K562 (cell line): ENCODE results near the gene MBNL1. TPM values are rescaled to one million over a fixed set of nuclear protein-coding genes. Genes with fewer than 3 reads are reported as not detected.

ENCODE experiments used
- CBX5 ChIP-seq: IDR thresholded peaks from 2 replicates; pipeline ENCODE4 v1.6.1; 2014; ENCODE audit warnings: low read depth, borderline replicate concordance
- DMBX1 ChIP-seq: fragments of 250-450 bp; sonication (Bioruptor Pico); IDR thresholded peaks from 2 replicates; pipeline ENCODE4 v1.8.0; 2022; ENCODE audit warnings: inconsistent platforms, mild to moderate bottlenecking, moderate library complexity, borderline replicate concordance
- EP300 ChIP-seq: IDR thresholded peaks from 2 replicates; pipeline ENCODE4 v1.6.1; 2012; ENCODE audit warnings: low read length, improper control_type of control experiment
- ESRRA ChIP-seq: fragments of 450-650 bp; IDR thresholded peaks from 2 replicates; pipeline ENCODE4 v1.6.1; 2014; ENCODE audit warnings: low read depth, mild to moderate bottlenecking, moderate library complexity, borderline replicate concordance
- ETV6 ChIP-seq, 3 experiments: fragments of 150-350 bp in 1 of 3; sonication (generic) in 1 of 3; formaldehyde crosslinking in 1 of 3; IDR thresholded peaks; 2 replicates each; pipeline versions ENCODE4 v1.6.1 to v1.8.0; 2014 to 2022; ENCODE audit warnings: borderline replicate concordance in 2 of 3, low read depth in 2 of 3, antibody characterized with exemption in 1 of 3, low read length in 1 of 3, mild to moderate bottlenecking in 1 of 3, missing genetic modification reagents in 1 of 3
- FOXK2 ChIP-seq, 2 experiments: fragments of 450-650 bp; IDR thresholded peaks in 1 of 2; conservative IDR thresholded peaks in 1 of 2; 2 replicates each; pipeline ENCODE4 v1.6.1; 2016; ENCODE audit warnings: low read depth in 2 of 2, mild to moderate bottlenecking in 1 of 2
- GATAD2A ChIP-seq: fragments of 450-650 bp; IDR thresholded peaks from 2 replicates; pipeline ENCODE4 v1.6.1; 2017
- KDM1A ChIP-seq, 2 experiments: fragments of 450-650 bp; IDR thresholded peaks; 2 replicates each; pipeline ENCODE4 v1.6.1; 2016; ENCODE audit warnings: mild to moderate bottlenecking in 2 of 2
- NBN ChIP-seq: fragments of 450-650 bp; IDR thresholded peaks from 2 replicates; pipeline ENCODE4 v1.6.1; 2016; ENCODE audit warnings: low read depth, mild to moderate bottlenecking
- NCOA6 ChIP-seq: fragments of 450-650 bp; IDR thresholded peaks from 2 replicates; pipeline ENCODE4 v1.6.1; 2017; ENCODE audit warnings: mild to moderate bottlenecking
- NR2C1 ChIP-seq, 2 experiments: fragments of 450-650 bp; IDR thresholded peaks; 2 replicates each; pipeline ENCODE4 v1.6.1; 2017; ENCODE audit warnings: mild to moderate bottlenecking in 2 of 2, antibody characterized with exemption in 1 of 2, inconsistent platforms in 1 of 2, missing compliant biosample characterization in 1 of 2, missing genetic modification characterization in 1 of 2
- PHB2 ChIP-seq: fragments of 450-650 bp; IDR thresholded peaks from 2 replicates; pipeline ENCODE4 v1.6.1; 2017; ENCODE audit warnings: low read depth
- PKNOX1 ChIP-seq: fragments of 450-650 bp; IDR thresholded peaks from 2 replicates; pipeline ENCODE4 v1.6.1; 2016
- SMARCA5 ChIP-seq: fragments of 450-650 bp; IDR thresholded peaks from 2 replicates; pipeline ENCODE4 v1.6.1; 2016
- SPI1 ChIP-seq: IDR thresholded peaks from 2 replicates; pipeline ENCODE4 v1.6.1; 2011; ENCODE audit warnings: low read depth, low read length, control low read depth, borderline replicate concordance
- SRSF9 ChIP-seq: fragments of 200-400 bp; formaldehyde crosslinking; IDR thresholded peaks from 2 replicates; pipeline ENCODE4 v1.6.1; 2017; ENCODE audit warnings: low read depth, low read length, borderline replicate concordance
- TOE1 ChIP-seq, 2 experiments: fragments of 450-650 bp in 1 of 2; sonication (generic) in 1 of 2; formaldehyde crosslinking in 1 of 2; IDR thresholded peaks; 2 replicates each; pipeline versions ENCODE4 v1.7.1 to v1.8.0; 2016 to 2022; ENCODE audit warnings: borderline replicate concordance in 2 of 2, mild to moderate bottlenecking in 2 of 2, antibody characterized with exemption in 1 of 2, inconsistent platforms in 1 of 2, low read depth in 1 of 2, missing genetic modification reagents in 1 of 2, moderate library complexity in 1 of 2
- USF2 ChIP-seq: sonication (generic); formaldehyde crosslinking; IDR thresholded peaks from 2 replicates; pipeline ENCODE4 v1.5.0; 2020; ENCODE audit warnings: missing genetic modification reagents
- ZNF316 ChIP-seq: fragments of 450-650 bp; IDR thresholded peaks from 2 replicates; pipeline ENCODE4 v1.6.1; 2016
- polyA plus RNA-seq, 8 experiments: library from polyadenylated mRNA; depleted of rRNA in 4 of 8; stranded (reverse) in 5 of 8; unstranded in 3 of 8; fragments of >200 nt; fragmentation: Nextera tagmentation in 2 of 8; fragmentation: Illumina TruSeq in 1 of 8; extraction: Ambion mirVana in 2 of 8; extraction: Trizol in 1 of 8; gene quantifications; 2 replicates each; pipeline versions ENCODE4 v1.2.1 to v1.2.3, GENCODE V29; 2011 to 2014; ENCODE audit warnings: inconsistent platforms in 1 of 8, missing spikeins in 1 of 8
- total RNA-seq, 7 experiments: library from RNA; depleted of rRNA in 6 of 7; stranded (reverse); fragments of >200 nt in 6 of 7; fragmentation: Illumina TruSeq in 2 of 7; extraction: Trizol in 2 of 7; gene quantifications; 2 replicates each; pipeline versions ENCODE4 v1.2.1 to v1.2.3, GENCODE V29; 2011 to 2021; ENCODE audit warnings: low replicate concordance in 1 of 7
- TF ChIP-seq, protein P1 (sequence below): fragments of 450-650 bp; IDR thresholded peaks from 2 replicates; pipeline ENCODE4 v1.6.1; 2017; ENCODE audit warnings: antibody characterized with exemption, mild to moderate bottlenecking

MBNL1 gene
- total and polyA plus RNA-seq, 9 of the 15 experiments (the other 6 are each of a cell fraction or from before 2014, with no cell fraction given): 70.3 to 243 (median 220) TPM

DNA sequence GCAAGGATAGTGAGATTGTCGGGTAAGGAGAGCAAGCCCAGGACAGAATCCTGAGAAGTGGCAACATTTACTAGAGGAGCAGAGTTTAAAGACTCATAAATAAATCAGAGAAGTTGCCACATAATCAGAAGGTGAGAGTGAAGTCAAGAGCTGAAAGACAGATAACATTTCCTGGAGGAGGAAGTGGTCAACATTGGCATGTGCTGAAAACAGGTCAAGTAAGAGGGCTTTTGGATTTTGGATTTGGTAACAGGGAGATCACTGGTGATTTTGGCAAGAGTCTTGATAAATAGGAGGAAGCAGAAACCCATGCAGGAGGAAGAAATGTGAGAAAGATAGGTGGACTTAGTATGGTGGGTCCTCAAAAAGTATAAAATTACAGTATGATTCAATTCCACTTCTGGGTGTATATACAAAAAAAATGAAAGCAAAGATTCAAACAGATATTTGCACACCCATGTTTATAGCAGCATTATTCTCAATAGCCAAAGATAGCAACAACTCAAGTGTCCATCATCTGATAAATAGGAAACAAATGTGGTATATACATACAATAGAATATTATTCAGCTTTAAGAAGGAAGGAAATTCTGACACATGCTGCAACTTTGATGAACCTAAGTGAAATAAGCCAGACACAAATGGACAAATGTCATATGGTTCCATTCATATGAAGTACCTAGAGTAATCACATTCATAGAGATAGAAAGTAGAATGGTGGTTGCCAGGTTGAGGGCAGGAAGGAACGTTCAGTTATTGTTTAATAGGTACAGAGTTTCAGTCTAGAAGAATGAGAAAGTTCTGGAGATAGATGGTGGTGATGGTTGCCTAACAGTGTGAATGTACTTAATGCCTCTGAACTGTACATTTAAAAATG lies 27.3 kb upstream of the MBNL1 start (continued):
- peak in 1 of 2 experiments; percentile 42; a peak in 2 of 4 replicates for TF ChIP-seq FOXK2 (conservative IDR thresholded peaks at IDR 0.05 in 1 of 2, IDR thresholded peaks at IDR 0.05 in 1 of 2; ENCODE audit: low read depth in 2 of 2)
- peak; percentile 73 for TF ChIP-seq EP300
- TF ChIP-seq KDM1A (IDR thresholded peaks at IDR 0.05): peak; percentile 96 to 97
- peak; percentile 79 for TF ChIP-seq NBN
- TF ChIP-seq NR2C1 (IDR thresholded peaks at IDR 0.05): no peak
- TF ChIP-seq NR2C1 (tag; IDR thresholded peaks at IDR 0.05): 0 out of 2 replicates have a peak, but pooled peaks have one; percentile 35
- TF ChIP-seq SRSF9: no peak
- TF ChIP-seq ESRRA: peak; percentile 23; the same call in 1 of the 2 replicates
- 0 out of 2 replicates have a peak, but pooled peaks have one; percentile 37 for TF ChIP-seq PHB2
- no peak for TF ChIP-seq ZNF316
- TF ChIP-seq DMBX1 (CRISPR knock-in tag): peak; percentile 72; the same call in 1 of the 2 replicates
- TF ChIP-seq SMARCA5: 0 out of 2 replicates have a peak, but pooled peaks have one; percentile 32
- TF ChIP-seq CBX5: no peak
- TF ChIP-seq TOE1 (IDR thresholded peaks at IDR 0.05; ENCODE audit: borderline replicate concordance): peak; percentile 41; the same call in 1 of the 2 replicates
- no peak for TF ChIP-seq TOE1 (CRISPR knock-in tag; IDR thresholded peaks at IDR 0.05; ENCODE audit: borderline replicate concordance, low read depth)
- no peak for TF ChIP-seq NCOA6
- TF ChIP-seq, protein P1, sequence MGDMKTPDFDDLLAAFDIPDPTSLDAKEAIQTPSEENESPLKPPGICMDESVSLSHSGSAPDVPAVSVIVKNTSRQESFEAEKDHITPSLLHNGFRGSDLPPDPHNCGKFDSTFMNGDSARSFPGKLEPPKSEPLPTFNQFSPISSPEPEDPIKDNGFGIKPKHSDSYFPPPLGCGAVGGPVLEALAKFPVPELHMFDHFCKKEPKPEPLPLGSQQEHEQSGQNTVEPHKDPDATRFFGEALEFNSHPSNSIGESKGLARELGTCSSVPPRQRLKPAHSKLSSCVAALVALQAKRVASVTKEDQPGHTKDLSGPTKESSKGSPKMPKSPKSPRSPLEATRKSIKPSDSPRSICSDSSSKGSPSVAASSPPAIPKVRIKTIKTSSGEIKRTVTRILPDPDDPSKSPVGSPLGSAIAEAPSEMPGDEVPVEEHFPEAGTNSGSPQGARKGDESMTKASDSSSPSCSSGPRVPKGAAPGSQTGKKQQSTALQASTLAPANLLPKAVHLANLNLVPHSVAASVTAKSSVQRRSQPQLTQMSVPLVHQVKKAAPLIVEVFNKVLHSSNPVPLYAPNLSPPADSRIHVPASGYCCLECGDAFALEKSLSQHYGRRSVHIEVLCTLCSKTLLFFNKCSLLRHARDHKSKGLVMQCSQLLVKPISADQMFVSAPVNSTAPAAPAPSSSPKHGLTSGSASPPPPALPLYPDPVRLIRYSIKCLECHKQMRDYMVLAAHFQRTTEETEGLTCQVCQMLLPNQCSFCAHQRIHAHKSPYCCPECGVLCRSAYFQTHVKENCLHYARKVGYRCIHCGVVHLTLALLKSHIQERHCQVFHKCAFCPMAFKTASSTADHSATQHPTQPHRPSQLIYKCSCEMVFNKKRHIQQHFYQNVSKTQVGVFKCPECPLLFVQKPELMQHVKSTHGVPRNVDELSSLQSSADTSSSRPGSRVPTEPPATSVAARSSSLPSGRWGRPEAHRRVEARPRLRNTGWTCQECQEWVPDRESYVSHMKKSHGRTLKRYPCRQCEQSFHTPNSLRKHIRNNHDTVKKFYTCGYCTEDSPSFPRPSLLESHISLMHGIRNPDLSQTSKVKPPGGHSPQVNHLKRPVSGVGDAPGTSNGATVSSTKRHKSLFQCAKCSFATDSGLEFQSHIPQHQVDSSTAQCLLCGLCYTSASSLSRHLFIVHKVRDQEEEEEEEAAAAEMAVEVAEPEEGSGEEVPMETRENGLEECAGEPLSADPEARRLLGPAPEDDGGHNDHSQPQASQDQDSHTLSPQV: peak; percentile 84
- TF ChIP-seq USF2 (CRISPR knock-in tag): no peak
- TF ChIP-seq PKNOX1: peak; percentile 56
- TF ChIP-seq GATAD2A: 0 out of 2 replicates have a peak, but pooled peaks have one; percentile 25
- TF ChIP-seq SPI1: peak; percentile 91
- TF ChIP-seq ETV6 (IDR thresholded peaks at IDR 0.05; ENCODE audit: borderline replicate concordance in 1 of 2, low read depth in 2 of 2, low read length in 1 of 2): peak in 1 of 2 experiments; percentile 76; a peak in 1 of 4 replicates
- no peak for TF ChIP-seq ETV6 (CRISPR knock-in tag; IDR thresholded peaks at IDR 0.05; ENCODE audit: borderline replicate concordance)
